ENCODE measurements around the gene TOMM7.

DNA sequence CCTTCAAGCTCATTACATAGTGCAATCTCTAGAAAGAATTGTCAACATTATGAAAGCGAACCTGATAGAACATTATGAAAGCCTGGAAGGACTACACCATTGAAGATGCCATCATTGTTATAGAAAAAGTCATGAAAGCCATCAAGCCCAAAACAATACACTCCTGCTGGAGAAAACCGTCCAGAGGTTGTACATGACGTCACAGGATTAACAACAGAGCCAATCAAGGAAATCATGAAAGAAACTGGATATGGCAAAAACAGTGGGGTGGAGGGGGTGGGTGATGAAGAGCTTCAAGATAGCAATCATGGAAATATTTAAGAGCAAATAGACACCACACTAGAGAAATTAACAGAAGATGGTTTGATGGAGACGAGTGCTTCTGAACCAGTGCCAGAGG lies 45.7 kb downstream of the TOMM7 start:
- no peak for TF ChIP-seq POLR2AphosphoS5 (IDR thresholded peaks at IDR 0.05)
- TF ChIP-seq POLR2A (IDR thresholded peaks at IDR 0.05), result no peak

Measured in spleen (tissue), 3 donors.